Stimulated activated CD4-positive, alpha-beta T cell treated with anti-CD3 and anti-CD28 coated beads, TNF-alpha, amount 100 ng/mL, for 48 hours (primary cell): ENCODE results near the gene DCC.

Source experiments
- DNase-seq, 3 donors: peaks; one replicate each; pipeline ENCODE4 v3.0.0-alpha.2; 2020; ENCODE audit warnings: low read depth in 3 of 3

The DCC gene

GRCh38 chr18:52510139-52510538 is 170.1 kb downstream of the DCC start:
- DNase-seq, result no peak

DNA sequence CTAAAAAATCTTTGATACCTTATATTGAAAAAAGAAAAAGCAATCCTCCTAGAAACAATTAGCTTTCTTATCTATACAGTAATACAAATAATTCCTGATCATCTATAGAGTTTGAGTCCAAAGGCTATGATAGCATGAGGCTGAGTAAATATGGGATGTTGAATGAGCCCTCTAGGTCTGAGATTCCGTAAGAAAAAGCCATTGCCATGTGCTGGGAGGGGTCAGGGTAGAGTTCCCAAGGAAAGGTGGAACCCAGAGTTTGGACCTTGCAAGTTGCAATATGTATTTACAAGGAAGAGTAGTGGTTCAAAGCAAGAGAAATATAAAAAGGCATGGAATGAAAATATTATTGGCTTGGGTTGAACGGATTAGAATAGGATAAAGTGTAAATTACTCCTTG is 178.1 kb downstream of the DCC start:
- DNase-seq, result no peak

GRCh38 chr18:52519021-52519420 is 179.0 kb downstream of the DCC start:
- DNase-seq, result no peak

- DNase-seq, result no peak
Observed at GRCh38 chr18:52523566-52523965, 183.6 kb downstream of the DCC start.

GRCh38 chr18:52531836-52532235 is 191.8 kb downstream of the DCC start:
- DNase-seq, result no peak

- no peak for DNase-seq
Observed at GRCh38 chr18:52536039-52536438, 196.0 kb downstream of the DCC start.

DNA sequence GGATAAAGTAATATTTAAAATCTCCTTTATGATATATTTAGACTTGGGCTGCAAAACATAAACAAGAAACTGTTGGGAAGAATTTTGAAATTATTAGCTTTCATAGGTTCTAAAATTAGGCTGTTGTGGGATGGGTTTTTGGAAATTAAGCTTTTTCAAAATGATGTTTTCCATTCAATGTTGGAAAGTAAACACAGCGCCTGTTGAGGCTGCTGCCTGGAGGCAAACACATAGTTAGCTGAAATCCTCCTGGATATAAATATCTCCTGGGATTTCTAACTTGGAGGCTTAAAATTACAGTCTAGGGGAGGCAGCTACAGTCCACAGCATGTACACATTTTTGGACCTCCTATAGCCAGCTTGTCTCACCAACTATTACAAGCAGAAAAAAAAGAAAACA is 197.3 kb downstream of the DCC start:
- DNase-seq, result no peak

DNA sequence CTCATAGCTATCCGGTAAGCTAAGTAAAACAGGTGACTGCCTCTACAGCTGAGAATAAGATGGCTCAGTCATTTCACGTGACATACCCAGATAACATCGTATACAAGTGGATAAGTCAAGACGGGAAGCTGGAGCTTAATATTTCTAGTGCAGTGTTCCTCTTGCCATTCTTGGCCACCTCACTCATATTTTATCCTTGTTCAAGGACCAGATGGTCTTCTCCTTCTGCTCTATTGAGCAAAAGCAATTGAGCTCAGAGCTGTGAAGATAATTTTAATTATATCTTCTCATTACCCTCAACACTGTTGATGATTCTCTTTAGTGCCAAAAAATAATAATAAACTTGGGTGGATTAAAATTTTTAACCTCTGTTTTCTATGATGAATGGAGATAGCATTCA is 201.1 kb downstream of the DCC start:
- DNase-seq, result no peak

- no peak for DNase-seq
Observed at GRCh38 chr18:52544086-52544485, 204.1 kb downstream of the DCC start.

- DNase-seq, result no peak
Observed at GRCh38 chr18:52546686-52547346, 206.8 kb downstream of the DCC start.

- DNase-seq, result no peak
Observed at GRCh38 chr18:52553441-52553840, 213.4 kb downstream of the DCC start.

GRCh38 chr18:52554180-52554579 is 214.2 kb downstream of the DCC start:
- no peak for DNase-seq

- no peak for DNase-seq
Observed at GRCh38 chr18:52567360-52567759, 227.4 kb downstream of the DCC start.

DNA sequence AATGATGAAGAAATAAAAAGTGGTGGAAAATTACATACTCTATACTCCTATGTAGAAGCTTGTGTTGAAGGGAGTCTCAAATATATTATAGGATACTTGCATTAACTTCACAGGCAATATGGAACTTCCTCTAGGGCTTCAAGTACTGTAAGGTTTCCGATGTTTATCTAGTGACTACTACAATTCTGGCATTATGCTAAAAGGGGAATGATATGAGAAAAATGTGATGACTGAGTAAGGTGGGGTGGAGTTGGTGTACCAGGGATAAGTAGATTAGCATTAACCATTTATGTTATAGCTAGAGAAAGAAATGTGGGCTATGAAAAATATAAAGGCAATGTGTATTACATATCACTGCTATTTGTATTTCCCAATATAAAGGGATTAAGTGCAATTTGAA is 229.5 kb downstream of the DCC start:
- no peak for DNase-seq

- no peak for DNase-seq
Observed at GRCh38 chr18:52570975-52571374, 231.0 kb downstream of the DCC start.

GRCh38 chr18:52572036-52573000 is 232.3 kb downstream of the DCC start:
- no peak for DNase-seq

DNA sequence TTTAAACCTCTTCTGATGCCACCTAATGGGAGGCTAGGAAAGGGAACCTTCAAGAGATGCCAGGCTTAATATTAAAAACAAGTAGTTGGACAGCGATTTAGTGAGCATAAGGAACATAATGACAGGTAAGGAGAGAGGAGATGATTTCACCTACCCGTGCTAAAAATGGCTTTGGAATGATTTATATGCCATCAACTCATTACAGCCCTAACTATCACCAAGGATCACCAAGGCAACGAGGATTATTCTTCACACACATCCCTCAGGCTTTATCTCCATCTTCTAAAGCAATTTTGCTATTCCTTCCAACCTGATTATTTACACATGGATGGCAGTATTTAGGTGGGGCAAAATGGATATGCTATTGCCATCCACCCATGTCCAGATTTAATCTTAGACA is 237.8 kb downstream of the DCC start:
- no peak for DNase-seq

- no peak for DNase-seq
Observed at GRCh38 chr18:52582061-52582460, 242.1 kb downstream of the DCC start.

DNA sequence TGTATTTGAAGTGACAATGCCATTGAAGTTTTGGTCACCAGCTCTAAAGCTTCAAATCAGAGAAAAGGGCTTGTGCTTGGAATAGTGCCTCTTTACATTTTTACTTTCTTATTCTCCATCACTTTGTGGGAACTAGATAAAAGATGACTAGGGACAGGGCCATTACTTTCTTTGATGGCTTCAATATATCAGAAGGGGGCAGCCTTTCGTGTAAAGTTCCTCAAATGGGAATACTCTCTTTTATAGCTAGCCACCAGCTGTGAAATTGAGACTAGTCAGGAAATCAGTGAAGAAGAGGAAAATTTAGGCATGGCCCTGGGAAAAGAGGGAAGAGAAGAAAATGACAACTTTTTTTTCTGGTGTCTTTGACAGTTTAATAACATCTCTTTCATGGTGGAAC is 242.5 kb downstream of the DCC start:
- no peak for DNase-seq

DNA sequence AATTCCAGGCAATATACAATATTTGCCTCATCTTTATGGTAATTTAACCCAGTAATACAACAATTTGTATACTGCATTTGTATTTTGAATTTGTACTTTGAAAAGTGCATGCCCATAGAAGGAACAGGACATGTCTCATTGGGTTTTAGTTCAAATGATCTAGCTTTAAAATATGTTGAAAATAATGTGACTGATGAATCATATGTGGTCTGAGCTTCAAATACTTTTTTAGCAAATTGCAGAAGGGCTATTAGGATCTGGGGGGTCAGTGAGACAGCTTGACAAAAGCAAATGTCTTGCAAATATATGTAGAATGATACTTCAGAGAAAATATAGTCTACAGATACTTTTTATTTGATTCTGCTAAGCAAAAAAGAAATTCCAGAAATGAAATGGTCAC is 248.9 kb downstream of the DCC start:
- no peak for DNase-seq

DNA sequence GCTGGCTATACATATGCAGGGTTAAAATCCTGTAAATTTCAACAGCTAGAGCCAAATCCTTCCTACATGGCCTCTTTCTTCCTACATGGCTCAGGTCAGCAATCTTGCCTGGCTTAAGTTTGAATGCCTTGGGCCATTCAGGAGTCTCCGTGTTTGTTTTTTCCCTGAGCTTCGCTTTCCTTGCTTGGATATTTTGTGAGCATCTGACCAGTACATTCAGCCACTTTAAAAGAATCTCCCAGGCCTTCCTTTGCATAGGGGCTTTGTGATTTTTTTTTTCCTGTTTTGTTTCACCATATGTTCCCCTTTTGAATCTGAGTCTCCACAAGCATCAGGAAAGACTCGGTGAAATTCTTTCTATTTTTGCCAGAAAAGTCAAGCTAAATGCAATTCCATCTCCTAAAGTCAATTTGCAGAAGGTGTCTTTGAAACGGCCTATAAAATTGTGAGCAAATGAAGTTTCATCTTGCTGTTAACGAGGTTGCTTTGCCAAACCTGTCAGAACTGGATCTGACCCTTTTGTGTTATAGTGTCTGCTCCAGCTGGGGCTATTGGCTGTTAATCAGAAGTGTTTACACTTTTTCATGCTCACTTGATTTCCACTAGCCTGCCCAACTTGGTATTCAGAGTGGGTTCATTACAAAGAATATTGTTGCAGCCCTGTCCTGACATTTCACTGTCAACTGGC is 256.9 kb downstream of the DCC start:
- no peak for DNase-seq

- DNase-seq, result no peak
Observed at GRCh38 chr18:52598921-52599320, 258.9 kb downstream of the DCC start.

DNA sequence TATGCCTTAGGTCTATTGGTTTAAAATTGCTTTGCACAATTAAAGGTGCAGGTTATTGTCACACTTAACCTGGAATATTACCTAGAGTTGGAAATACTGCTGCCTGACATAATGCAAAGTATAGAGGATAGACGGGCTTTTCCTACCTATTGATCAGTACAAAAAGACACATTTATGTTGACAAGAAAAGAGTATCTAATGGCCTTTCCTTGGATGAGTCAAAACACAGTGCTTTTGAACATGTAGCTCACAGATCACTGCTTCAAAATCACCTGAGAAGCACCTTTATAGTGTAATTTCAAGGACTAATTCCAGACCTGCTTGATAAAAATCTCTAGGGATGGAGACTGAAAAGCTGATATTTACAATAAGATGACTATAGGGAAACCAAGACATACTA is 262.8 kb downstream of the DCC start:
- no peak for DNase-seq
